ENCODE measurements around the gene CCDC85C.

Gene CCDC85C

GRCh38 chr14:99519931-99520421 is 84.0 kb downstream of the CCDC85C start:
- DNase-seq = no peak

GRCh38 chr14:99519347-99519881 is 84.6 kb downstream of the CCDC85C start:
- no peak for DNase-seq

- peak; percentile 64 for DNase-seq
Observed at GRCh38 chr14:99518441-99519346, 85.3 kb downstream of the CCDC85C start.

GRCh38 chr14:99517643-99518381 is 86.2 kb downstream of the CCDC85C start:
- DNase-seq = no peak

- no peak for DNase-seq
Observed at GRCh38 chr14:99516871-99517642, 87.0 kb downstream of the CCDC85C start.

- DNase-seq = no peak
Observed at GRCh38 chr14:99516156-99516870, 87.7 kb downstream of the CCDC85C start.

- no peak for DNase-seq
Observed at GRCh38 chr14:99515301-99516155, 88.5 kb downstream of the CCDC85C start.

- DNase-seq = no peak
Observed at GRCh38 chr14:99514552-99515300, 89.3 kb downstream of the CCDC85C start.

- DNase-seq = no peak
Observed at GRCh38 chr14:99513946-99514551, 90.0 kb downstream of the CCDC85C start.

GRCh38 chr14:99513183-99513694 is 90.8 kb downstream of the CCDC85C start:
- no peak for DNase-seq

- no peak for DNase-seq
Observed at GRCh38 chr14:99512571-99513182, 91.3 kb downstream of the CCDC85C start.

- DNase-seq = no peak
Observed at GRCh38 chr14:99512110-99512449, 91.9 kb downstream of the CCDC85C start.

GRCh38 chr14:99511421-99512109 is 92.4 kb downstream of the CCDC85C start:
- no peak for DNase-seq

GRCh38 chr14:99510556-99511139 is 93.4 kb downstream of the CCDC85C start:
- no peak for DNase-seq

- DNase-seq = no peak
Observed at GRCh38 chr14:99509871-99510555, 94.0 kb downstream of the CCDC85C start.

- DNase-seq = no peak
Observed at GRCh38 chr14:99508896-99509629, 94.9 kb downstream of the CCDC85C start.
